GM12878 (cell line): Measurements from ENCODE around the gene CORO2B. TPM values are rescaled to one million over a fixed set of nuclear protein-coding genes. Genes with fewer than 3 reads are reported as not detected.

ENCODE experiments used
- ATAC-seq: fragments of 200-7000 bp; cut with Tn5 transposase; 3 replicates; pipeline ENCODE4 v1.9.1; 2020; ENCODE audit warnings: mild to moderate bottlenecking, moderate library complexity
- BruUV-seq: library from RNA; stranded (reverse); fragments of 400-500 nt; replicated peaks from 2 replicates; lab custom pipeline; 2021; lab: Mats Ljungman, UMichigan
- CTCF ChIA-PET: fragments of 300-600 bp; sonication (Branson Sonifier 250); formaldehyde crosslinking; extraction: SDS; loops from one replicate; lab custom pipeline; 2021; ENCODE audit warnings: inconsistent platforms; lab: Yijun Ruan, JAX
- POLR2A ChIA-PET: fragments of 350-600 bp; formaldehyde crosslinking; extraction: SDS; loops from one replicate; lab custom pipeline; 2021; ENCODE audit warnings: inconsistent platforms; lab: Charles Lee
- RAD21 ChIA-PET: fragments of 300-600 bp; sonication (Branson Sonifier 250); formaldehyde crosslinking; loops from one replicate; lab custom pipeline; 2023; ENCODE audit warnings: antibody characterized with exemption; ENCODE audit not compliant: unreplicated experiment; lab: Charles Lee
- SMC1A ChIA-PET: fragments of 300-600 bp; sonication (Branson Sonifier 250); formaldehyde crosslinking; loops from one replicate; lab custom pipeline; 2023; ENCODE audit not compliant: unreplicated experiment, uncharacterized antibody; lab: Charles Lee
- DNase-seq: peaks from one replicate; pipeline ENCODE4 v3.0.0-alpha.2; 2011; ENCODE audit warnings: low read depth, low spot score
- FAIRE-seq: peaks from 3 replicates; lab custom pipeline; 2011; peaks lifted over from hg19 to GRCh38; lab: Jason Lieb, UNC
- H2AFZ ChIP-seq: 2 replicates; pipeline ENCODE4 v1.6.0; 2011; ENCODE audit warnings: low read depth, low read length, control low read depth; ENCODE audit not compliant: control insufficient read depth
- H3K27ac ChIP-seq: 2 replicates; pipeline ENCODE4 v1.5.1; 2011; ENCODE audit warnings: control low read depth; ENCODE audit not compliant: control insufficient read depth, insufficient read depth
- H3K27me3 ChIP-seq, 2 experiments: replicated peaks in 1 of 2; 2 replicates each; pipeline versions ENCODE4 v1.6.0 to v1.6.1; 2011; ENCODE audit warnings: low read length in 1 of 2; ENCODE audit not compliant: control insufficient read depth in 2 of 2, insufficient read depth in 2 of 2
- H3K36me3 ChIP-seq, 2 experiments: 2 replicates each; pipeline ENCODE4 v1.5.1; 2011; ENCODE audit warnings: low read length in 1 of 2; ENCODE audit not compliant: control insufficient read depth in 2 of 2, insufficient read depth in 2 of 2
- H3K4me1 ChIP-seq: 2 replicates; pipeline ENCODE4 v1.6.1; 2011; ENCODE audit warnings: mild to moderate bottlenecking, low read length, moderate library complexity, mixed read lengths; ENCODE audit not compliant: control insufficient read depth, insufficient read depth
- H3K4me2 ChIP-seq: 2 replicates; pipeline ENCODE4 v1.6.0; 2011; ENCODE audit warnings: control low read depth; ENCODE audit not compliant: control insufficient read depth, insufficient read depth
- H3K4me3 ChIP-seq: fragments of 200-600 bp; sonication (generic); 2 replicates; pipeline ENCODE4 v1.5.1; 2016
- H3K79me2 ChIP-seq: 2 replicates; pipeline ENCODE4 v1.6.0; 2011; ENCODE audit warnings: low read length; ENCODE audit not compliant: control insufficient read depth, insufficient read depth
- H3K9ac ChIP-seq: 2 replicates; pipeline ENCODE4 v1.8.0; 2011; ENCODE audit warnings: low read length, control low read depth, mixed read lengths; ENCODE audit not compliant: control insufficient read depth, insufficient read depth
- H3K9me3 ChIP-seq: replicated peaks from 3 replicates; pipeline ENCODE4 v1.5.1; 2011; ENCODE audit warnings: mild to moderate bottlenecking, low read length; ENCODE audit not compliant: control insufficient read depth, insufficient read depth
- H4K20me1 ChIP-seq: 2 replicates; pipeline ENCODE4 v1.6.0; 2011; ENCODE audit not compliant: control insufficient read depth, insufficient read depth
- CTCF ChIP-seq, 3 experiments: IDR thresholded peaks in 2 of 3; conservative IDR thresholded peaks in 1 of 3; 2 replicates each; pipeline ENCODE4 v1.5.1; 2011; ENCODE audit warnings: low read depth in 3 of 3, low read length in 3 of 3, mild to moderate bottlenecking in 3 of 3, control low read depth in 2 of 3, moderate library complexity in 2 of 3, inconsistent platforms in 1 of 3, mixed read lengths in 1 of 3; ENCODE audit not compliant: control insufficient read depth in 2 of 3, insufficient read depth in 1 of 3; ENCODE audit errors: extremely low read depth in 1 of 3
- NR2F1 ChIP-seq: fragments of 450-650 bp; conservative IDR thresholded peaks from 2 replicates; pipeline ENCODE4 v1.6.1; 2017; ENCODE audit warnings: mild to moderate bottlenecking
- RAD21 ChIP-seq: IDR thresholded peaks from 2 replicates; pipeline ENCODE4 v1.6.1; 2011; ENCODE audit warnings: mild to moderate bottlenecking, low read depth, low read length, moderate library complexity; ENCODE audit not compliant: insufficient read depth
- RUNX3 ChIP-seq: IDR thresholded peaks from 2 replicates; pipeline ENCODE4 v1.6.1; 2012; ENCODE audit warnings: low read length, inconsistent platforms
- SIX5 ChIP-seq: IDR thresholded peaks from 2 replicates; pipeline ENCODE4 v1.6.1; 2011; ENCODE audit warnings: mild to moderate bottlenecking, low read depth, low read length, moderate library complexity; ENCODE audit not compliant: severe bottlenecking
- SMC3 ChIP-seq: IDR thresholded peaks from 2 replicates; pipeline ENCODE4 v1.6.1; 2011; ENCODE audit warnings: low read length, improper control_type of control experiment, borderline replicate concordance
- SPI1 ChIP-seq: IDR thresholded peaks from 2 replicates; pipeline ENCODE4 v1.6.1; 2011; ENCODE audit warnings: low read depth, mild to moderate bottlenecking, low read length, moderate library complexity, borderline replicate concordance; ENCODE audit not compliant: insufficient read depth
- WGBS: methylation state at CpG from one replicate; pipeline ENCODE4 v1.1.6; 2016; ENCODE audit warnings: low lambda C conversion rate; ENCODE audit not compliant: insufficient replicate concordance, insufficient coverage; ENCODE audit errors: missing lambda C conversion rate; 5-methylcytosine and 5-hydroxymethylcytosine counted together
- in situ Hi-C: fragments of 300-500 bp; cut with MboI; formaldehyde crosslinking; loops from 9 replicates; pipeline ENCODE4 v1.14.3; 2018; ENCODE audit warnings: mixed read lengths
- intact Hi-C: fragments of 100-400 bp; cut with micrococcal nuclease; formaldehyde crosslinking; loops from one replicate; pipeline ENCODE4 v1.14.2; 2022; ENCODE audit not compliant: unreplicated experiment
- polyA plus RNA-seq, 11 experiments: library from polyadenylated mRNA; depleted of rRNA in 4 of 11; unstranded in 6 of 11; stranded (reverse) in 5 of 11; fragments of >200 nt; fragmentation: Nextera tagmentation in 4 of 11; fragmentation: Illumina TruSeq in 1 of 11; extraction: Ambion mirVana in 4 of 11; extraction: Trizol in 1 of 11; gene quantifications; 1 replicate in 1 of 11; 2 replicates in 10 of 11; pipeline versions ENCODE4 v1.2.1 to v1.2.3, GENCODE V29; 2011 to 2016; ENCODE audit warnings: inconsistent platforms in 2 of 11, missing spikeins in 2 of 11, low read depth in 1 of 11
- total RNA-seq, 4 experiments: library from RNA; depleted of rRNA in 3 of 4; stranded (reverse); fragments of >200 nt in 3 of 4; fragmentation: Illumina TruSeq in 1 of 4; extraction: Trizol in 1 of 4; gene quantifications; 2 replicates each; pipeline versions ENCODE4 v1.2.1 to v1.2.3, GENCODE V29; 2013 to 2021

Gene CORO2B
- total and polyA plus RNA-seq, 10 of the 15 experiments (the other 5 are each of a cell fraction or from before 2014, with no cell fraction given): 0.05 to 0.73 (median 0.13) TPM; not detected in 4

- FAIRE-seq (no peak), ATAC-seq (peak; percentile 73)
- in situ Hi-C loops: loop anchor here (5.0 kb wide), 1 partner anchor 323 kb away; no protein-coding TSS in a partner anchor
Observed at GRCh38 chr15:68553994-68554720, 24.6 kb upstream of the CORO2B start.

More at GRCh38 chr15:68553994-68554720, 24.6 kb upstream of the CORO2B start:
- Histone ChIP-seq H4K20me1 (no peaks in the 10 kb centered on the region), H3K4me1 (no peaks in the 10 kb centered on the region), H3K9ac (no peak overlapping the region), H3K27ac (no peak overlapping the region), H3K79me2 (no peaks in the 10 kb centered on the region), H3K9me3 (no peaks in the 10 kb centered on the region), H3K36me3 (no peaks in the 10 kb centered on the region), H3K27me3 (peaks cover 0 to 3% of the 10 kb centered on the region in 2 experiments; a peak in 1 of 4 replicates)
- CTCF ChIA-PET: interaction anchor here (0.7 to 3.0 kb wide), 17 partner anchors 10 to 789 kb away, joined by 3 to 32 read pairs (median 4); no protein-coding TSS in a partner anchor
- intact Hi-C loops: loop anchor here (1.0 to 5.0 kb wide), 2 partner anchors 120 to 247 kb away; no protein-coding TSS in a partner anchor
- no peak for DNase-seq
- WGBS: 30% methylated on average over 10 of the region's 10 CpGs
- TF ChIP-seq NR2F1: no peak
- no peak for TF ChIP-seq RUNX3
- peak; percentile 66 to 74 (median 71) for TF ChIP-seq CTCF (IDR thresholded peaks at IDR 0.05 in 2 of 3, conservative IDR thresholded peaks at IDR 0.05 in 1 of 3; ENCODE audit: control insufficient read depth in 2 of 3, extremely low read depth in 1 of 3, insufficient read depth in 1 of 3, low read depth in 3 of 3, low read length in 3 of 3)
- TF ChIP-seq RAD21: peak; percentile 54
- no peak for TF ChIP-seq SIX5
- peak; percentile 21; the same call in 1 of the 2 replicates for TF ChIP-seq SPI1
- peak; percentile 29; the same call in 1 of the 2 replicates for TF ChIP-seq SMC3
- TF ChIP-seq, all 136 proteins: peak for 4
- ChIA-PET SMC1A (interaction anchor here (0.6 kb wide), 2 partner anchors 59 to 96 kb away, joined by 3 read pairs; no protein-coding TSS in a partner anchor), RAD21 (interaction anchor here (0.8 to 1.4 kb wide), 4 partner anchors 119 to 371 kb away, joined by 3 to 9 read pairs (median 6); no protein-coding TSS in a partner anchor), POLR2A (no interaction called here)
- BruUV-seq: no TSS peak
- Histone ChIP-seq H3K4me3 (no peak overlapping the region), H2AFZ (no peak overlapping the region), H3K4me2 (no peak overlapping the region)
